ENCODE data around the gene FHL3.

- TF ChIP-seq, protein P1, sequence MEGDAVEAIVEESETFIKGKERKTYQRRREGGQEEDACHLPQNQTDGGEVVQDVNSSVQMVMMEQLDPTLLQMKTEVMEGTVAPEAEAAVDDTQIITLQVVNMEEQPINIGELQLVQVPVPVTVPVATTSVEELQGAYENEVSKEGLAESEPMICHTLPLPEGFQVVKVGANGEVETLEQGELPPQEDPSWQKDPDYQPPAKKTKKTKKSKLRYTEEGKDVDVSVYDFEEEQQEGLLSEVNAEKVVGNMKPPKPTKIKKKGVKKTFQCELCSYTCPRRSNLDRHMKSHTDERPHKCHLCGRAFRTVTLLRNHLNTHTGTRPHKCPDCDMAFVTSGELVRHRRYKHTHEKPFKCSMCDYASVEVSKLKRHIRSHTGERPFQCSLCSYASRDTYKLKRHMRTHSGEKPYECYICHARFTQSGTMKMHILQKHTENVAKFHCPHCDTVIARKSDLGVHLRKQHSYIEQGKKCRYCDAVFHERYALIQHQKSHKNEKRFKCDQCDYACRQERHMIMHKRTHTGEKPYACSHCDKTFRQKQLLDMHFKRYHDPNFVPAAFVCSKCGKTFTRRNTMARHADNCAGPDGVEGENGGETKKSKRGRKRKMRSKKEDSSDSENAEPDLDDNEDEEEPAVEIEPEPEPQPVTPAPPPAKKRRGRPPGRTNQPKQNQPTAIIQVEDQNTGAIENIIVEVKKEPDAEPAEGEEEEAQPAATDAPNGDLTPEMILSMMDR (IDR thresholded peaks at IDR 0.05), result no peak
- no peak for TF ChIP-seq POLR2A (IDR thresholded peaks at IDR 0.05)
- TF ChIP-seq POLR2AphosphoS5 (IDR thresholded peaks at IDR 0.05; ENCODE audit: insufficient read depth in 1 of 2, low read depth in 1 of 2), result no peak
These were observed 5.1 kb downstream of the FHL3 start for GRCh38 chr1:38000233-38000528.

Measured in vagina (tissue), 2 donors.